HCT116 (cell line): ENCODE results near the gene CPT1B. TPM values are rescaled to one million over a fixed set of nuclear protein-coding genes. Genes with fewer than 3 reads are reported as not detected.

Experiments used
- ATAC-seq: fragments of 200-7000 bp; cut with Tn5 transposase; 2 replicates; pipeline ENCODE4 v1.9.1; 2020; ENCODE audit warnings: mild to moderate bottlenecking, moderate library complexity
- BruUV-seq: library from RNA; stranded (reverse); fragments of 400-500 nt; replicated peaks from 2 replicates; lab custom pipeline; 2021; lab: Mats Ljungman, UMichigan
- CTCF ChIA-PET: fragments of 300-600 bp; sonication (Branson Sonifier 250); formaldehyde crosslinking; loops from one replicate; lab custom pipeline; 2021; ENCODE audit warnings: antibody characterized with exemption; lab: Charles Lee
- POLR2A ChIA-PET: fragments of 300-600, 350-600 bp; sonication (Branson Sonifier 250); formaldehyde crosslinking; loops from one replicate; lab custom pipeline; 2021; ENCODE audit warnings: antibody characterized with exemption; lab: Charles Lee
- RAD21 ChIA-PET, 2 experiments: fragments of 300-600 bp; sonication (Branson Sonifier 250); formaldehyde crosslinking; loops; one replicate each; lab custom pipeline; 2023; ENCODE audit warnings: low total read pairs in 2 of 2; ENCODE audit not compliant: uncharacterized antibody in 2 of 2, unreplicated experiment in 2 of 2, low non-redundant PET in 1 of 2; lab: Charles Lee
- DNase-seq: peaks from one replicate; pipeline ENCODE4 v3.0.0-alpha.2; 2010; ENCODE audit warnings: low read depth, low spot score
- H2AFZ ChIP-seq: fragments of 200-600 bp; shearing (Covaris generic), sonication (generic); 2 replicates; pipeline ENCODE4 v1.6.1; 2017; ENCODE audit warnings: low read depth, mixed run types, mixed read lengths, antibody characterized with exemption, low read length; ENCODE audit not compliant: poor library complexity, severe bottlenecking
- H3K27ac ChIP-seq: 2 replicates; pipeline ENCODE4 v1.5.1; 2012; ENCODE audit warnings: low read depth, low read length
- H3K27me3 ChIP-seq: fragments of 200-600 bp; sonication (generic); 2 replicates; pipeline ENCODE4 v1.6.1; 2016; ENCODE audit warnings: mixed run types, low read length, mixed read lengths; ENCODE audit not compliant: insufficient read depth
- H3K36me3 ChIP-seq, 2 experiments: fragments of 200-500 bp in 1 of 2; fragments of 200-600 bp in 1 of 2; sonication (Bioruptor generic) in 1 of 2; sonication (generic) in 1 of 2; 2 replicates each; pipeline versions ENCODE4 v1.5.1 to v1.6.1; 2014 to 2016; ENCODE audit warnings: low read length in 2 of 2, inconsistent platforms in 1 of 2, mixed read lengths in 1 of 2, mixed run types in 1 of 2; ENCODE audit not compliant: insufficient read depth in 2 of 2, control insufficient read depth in 1 of 2
- H3K4me1 ChIP-seq, 2 experiments: fragments of 200-600 bp in 1 of 2; sonication (generic) in 1 of 2; 2 replicates each; pipeline versions ENCODE4 v1.5.1 to v1.6.1; 2012 to 2017; ENCODE audit warnings: low read length in 2 of 2, inconsistent platforms in 1 of 2, mild to moderate bottlenecking in 1 of 2, mixed read lengths in 1 of 2, mixed run types in 1 of 2, moderate library complexity in 1 of 2; ENCODE audit not compliant: insufficient read depth in 2 of 2, control insufficient read depth in 1 of 2
- H3K4me2 ChIP-seq: fragments of 200-600 bp; sonication (generic); 2 replicates; pipeline ENCODE4 v1.6.1; 2017; ENCODE audit warnings: mixed run types, low read length, mixed read lengths
- H3K4me3 ChIP-seq, 2 experiments: fragments of 200-600 bp in 1 of 2; sonication (generic) in 1 of 2; replicated peaks in 1 of 2; 2 replicates each; pipeline ENCODE4 v1.5.1; 2011 to 2016; ENCODE audit warnings: low read length in 2 of 2, control low read depth in 1 of 2, low read depth in 1 of 2, mild to moderate bottlenecking in 1 of 2, mixed read lengths in 1 of 2, mixed run types in 1 of 2
- H3K79me2 ChIP-seq: fragments of 200-600 bp; sonication (generic); 2 replicates; pipeline ENCODE4 v1.6.1; 2017; ENCODE audit warnings: mild to moderate bottlenecking, mixed run types, low read length, moderate library complexity, mixed read lengths; ENCODE audit not compliant: insufficient read depth
- H3K9ac ChIP-seq: fragments of 200-600 bp; sonication (generic); 2 replicates; pipeline ENCODE4 v1.6.1; 2016; ENCODE audit warnings: low read length, mixed read lengths
- H3K9me2 ChIP-seq: fragments of 200-600 bp; sonication (generic), shearing (Covaris generic); 2 replicates; pipeline ENCODE4 v1.6.1; 2017; ENCODE audit warnings: mixed run types, mild to moderate bottlenecking, moderate library complexity; ENCODE audit not compliant: insufficient read depth
- H3K9me3 ChIP-seq, 2 experiments: fragments of 200-500 bp in 1 of 2; fragments of 200-600 bp in 1 of 2; sonication (Bioruptor generic) in 1 of 2; sonication (generic) in 1 of 2; 2 replicates each; pipeline ENCODE4 v1.6.1; 2014 to 2017; ENCODE audit warnings: low read length in 2 of 2, mixed read lengths in 2 of 2, inconsistent platforms in 1 of 2, low read depth in 1 of 2, mild to moderate bottlenecking in 1 of 2, mixed run types in 1 of 2, moderate library complexity in 1 of 2; ENCODE audit not compliant: control insufficient read depth in 1 of 2, insufficient read depth in 1 of 2
- H4K20me1 ChIP-seq: fragments of 200-600 bp; sonication (generic), shearing (Covaris generic); 2 replicates; pipeline ENCODE4 v1.6.1; 2017; ENCODE audit warnings: mixed run types, mild to moderate bottlenecking, moderate library complexity; ENCODE audit not compliant: insufficient read depth
- EGR1 ChIP-seq: IDR thresholded peaks from 2 replicates; pipeline ENCODE4 v1.6.1; 2012; ENCODE audit warnings: low read depth
- EZH2phosphoT487 ChIP-seq: fragments of 200-600 bp; IDR thresholded peaks from 2 replicates; pipeline ENCODE4 v1.6.1; 2018; ENCODE audit warnings: antibody characterized with exemption, borderline replicate concordance
- FOSL1 ChIP-seq: IDR thresholded peaks from 2 replicates; pipeline ENCODE4 v1.6.1; 2012; ENCODE audit warnings: low read depth
- POLR2A ChIP-seq: IDR thresholded peaks from 2 replicates; pipeline ENCODE4 v1.7.0; 2011; ENCODE audit warnings: borderline replicate concordance; ENCODE audit not compliant: insufficient read depth, insufficient read length; ENCODE audit errors: extremely low read depth
- SRF ChIP-seq: IDR thresholded peaks from 2 replicates; pipeline ENCODE4 v1.6.1; 2012; ENCODE audit warnings: low read depth
- TCF7L2 ChIP-seq: IDR thresholded peaks from 2 replicates; pipeline ENCODE4 v1.7.0; 2011; ENCODE audit warnings: borderline replicate concordance, inconsistent platforms; ENCODE audit not compliant: insufficient read depth, insufficient read length; ENCODE audit errors: extremely low read depth
- ZBTB33 ChIP-seq: IDR thresholded peaks from 2 replicates; pipeline ENCODE4 v1.6.1; 2011; ENCODE audit warnings: mild to moderate bottlenecking, low read length, moderate library complexity; ENCODE audit not compliant: insufficient replicate concordance; ENCODE audit errors: extremely low read depth
- ZFX ChIP-seq: fragments of 450-650 bp; IDR thresholded peaks from 2 replicates; pipeline ENCODE4 v1.6.1; 2017
- intact Hi-C: fragments of 100-400 bp; cut with micrococcal nuclease; formaldehyde crosslinking; loops from 2 replicates; pipeline ENCODE4 v1.10.0; 2022
- total RNA-seq: library from RNA; stranded (reverse); gene quantifications from one replicate; pipeline ENCODE4 v1.2.1, GENCODE V29; 2021; ENCODE audit not compliant: unreplicated experiment
- TF ChIP-seq, protein P1 (sequence below), 3 experiments: fragments of 200-600 bp in 1 of 3; sonication (generic) in 1 of 3; IDR thresholded peaks in 2 of 3; conservative IDR thresholded peaks in 1 of 3; 2 replicates each; pipeline ENCODE4 v1.5.1; 2012 to 2017; ENCODE audit warnings: low read depth in 2 of 3, low read length in 2 of 3, antibody characterized with exemption in 1 of 3, borderline replicate concordance in 1 of 3, control low read depth in 1 of 3, mild to moderate bottlenecking in 1 of 3, mixed read lengths in 1 of 3, mixed run types in 1 of 3, moderate library complexity in 1 of 3; ENCODE audit not compliant: insufficient read depth in 1 of 3
- TF ChIP-seq, protein P2 (sequence below): IDR thresholded peaks from 2 replicates; pipeline ENCODE4 v1.6.1; 2012

Gene CPT1B
- total RNA-seq, 1 experiment from 2014 or later, result 35.1 TPM

DNA sequence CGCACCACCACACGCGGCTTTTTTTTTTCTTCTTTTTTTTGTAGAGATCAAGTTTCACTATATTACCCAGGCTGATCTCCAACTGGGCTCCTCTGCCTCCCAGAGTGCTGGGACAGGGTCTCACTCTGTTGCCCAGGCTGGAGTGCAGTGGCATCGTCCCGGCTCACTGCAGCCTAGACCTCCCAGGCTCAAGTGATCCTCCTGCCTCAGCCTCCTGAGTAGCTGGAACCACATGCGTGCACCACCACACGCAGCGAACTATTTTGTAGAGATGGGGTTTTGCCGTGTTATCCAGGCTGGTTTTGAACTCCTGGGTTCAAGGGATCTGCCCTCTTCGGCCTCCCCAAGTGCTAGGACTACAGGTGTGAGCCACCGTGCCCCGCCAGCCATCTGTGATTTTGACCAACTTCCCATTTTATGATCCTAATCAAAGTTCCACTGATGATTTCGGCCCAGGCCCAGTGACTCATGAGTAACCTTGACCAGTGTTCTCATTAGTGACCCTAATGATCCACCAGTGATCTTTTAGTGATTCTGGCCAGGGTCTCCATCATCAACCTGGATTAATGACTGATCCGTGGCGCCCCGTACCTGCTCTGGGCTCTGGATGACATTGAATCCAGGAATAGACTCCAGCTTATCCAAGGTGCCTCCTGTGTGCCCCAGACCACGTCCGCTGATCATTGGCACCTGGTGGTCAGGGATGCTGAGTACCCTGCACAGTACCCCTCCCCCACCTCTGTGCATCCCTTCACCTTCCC is 50.1 kb downstream of the CPT1B start:
- H3K27ac ChIP-seq, result peak overlapping the region; percentile 100
- no TSS peak for BruUV-seq
- peaks cover 0 to 7% of the 10 kb centered on the region in 2 experiments; a peak in 2 of 4 replicates for H3K36me3 ChIP-seq
- RAD21 ChIA-PET, result interaction anchor here in 1 of 2 experiments (0.8 kb wide), 1 partner anchor 35 kb away, joined by 3 read pairs; no protein-coding TSS in a partner anchor
- no peak overlapping the region for H3K4me3 ChIP-seq
- ATAC-seq (no peak), DNase-seq (no peak)
- no peak overlapping the region for H3K4me2 ChIP-seq
- H3K9me2 ChIP-seq, result no peaks in the 10 kb centered on the region
- no peaks in the 10 kb centered on the region for H3K9me3 ChIP-seq
- H3K27me3 ChIP-seq, result no peaks in the 10 kb centered on the region
- H3K79me2 ChIP-seq, result peaks cover 26% of the 10 kb centered on the region
- no peak overlapping the region for H2AFZ ChIP-seq
- POLR2A ChIA-PET, result interaction anchor here (0.8 to 1.2 kb wide), 2 partner anchors 20 to 35 kb away, joined by 3 read pairs; partner anchors contain the start of genes LMF2, NCAPH2 and SYCE3
- no peaks in the 10 kb centered on the region for H4K20me1 ChIP-seq
- TF ChIP-seq FOSL1, result no peak
- CTCF ChIA-PET, result no interaction called here
- no peak overlapping the region for H3K9ac ChIP-seq
- peaks cover 16 to 85% of the 10 kb centered on the region in 2 experiments; a peak in 3 of 4 replicates for H3K4me1 ChIP-seq
- intact Hi-C loops, result no loop called here

DNA sequence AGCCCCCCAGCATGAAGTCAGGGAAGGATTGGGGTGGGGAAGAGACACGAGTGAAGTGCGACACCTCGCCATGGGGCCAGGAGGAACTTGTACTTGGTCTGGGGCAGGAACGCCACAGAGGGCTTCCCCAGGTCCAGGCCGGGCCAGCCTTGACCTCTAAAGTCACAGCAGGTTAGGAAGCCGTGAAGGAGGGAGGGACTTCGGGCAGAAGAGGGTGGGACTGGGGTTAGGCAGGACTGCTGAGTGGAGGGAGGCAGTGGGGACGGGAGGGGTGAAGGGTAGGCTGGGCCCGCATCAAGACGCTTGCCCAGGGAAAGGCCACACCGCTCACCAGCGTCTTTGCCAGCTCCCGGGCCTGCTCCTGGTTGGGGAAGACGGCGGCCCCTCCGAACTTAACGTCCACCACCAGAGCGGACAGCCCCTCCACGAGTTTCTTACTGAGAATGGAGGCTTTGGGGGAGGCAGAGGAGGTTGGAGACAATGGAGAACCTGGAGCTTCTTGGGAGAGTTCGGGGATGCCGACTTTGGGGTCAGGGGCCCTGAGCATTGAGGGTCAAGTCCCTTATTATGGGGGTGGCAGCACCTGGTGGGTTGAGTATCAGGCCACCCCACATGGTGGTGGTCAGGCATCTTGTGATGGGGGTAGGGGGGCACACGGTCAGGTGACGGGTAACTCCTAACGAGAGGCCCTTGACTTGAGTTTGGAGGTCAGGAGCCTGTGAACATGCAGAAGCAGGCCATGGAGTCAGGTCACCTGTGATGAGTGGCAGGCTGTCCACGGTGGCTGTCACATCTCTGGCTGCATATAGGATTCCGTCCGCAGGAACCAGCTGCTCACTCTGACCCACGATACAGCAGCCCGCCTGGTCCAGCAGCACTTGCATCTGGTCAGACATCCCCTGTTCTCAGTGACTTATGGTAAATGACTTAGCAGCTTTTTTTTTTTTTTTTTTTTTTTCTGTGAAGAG is 51.1 kb downstream of the CPT1B start:
- peak overlapping the region; percentile 78 to 85 for H3K4me3 ChIP-seq
- peak; percentile 28 for ATAC-seq
- H4K20me1 ChIP-seq, result no peaks in the 10 kb centered on the region
- H2AFZ ChIP-seq, result no peak overlapping the region
- peaks cover 30% of the 10 kb centered on the region for H3K79me2 ChIP-seq
- H3K4me1 ChIP-seq, result peaks cover 13 to 79% of the 10 kb centered on the region in 2 experiments; a peak in 3 of 4 replicates
- BruUV-seq, result no TSS peak
- peak overlapping the region; percentile 99 for H3K4me2 ChIP-seq
- CTCF ChIA-PET, result no interaction called here
- H3K9me3 ChIP-seq, result no peaks in the 10 kb centered on the region
- POLR2A ChIA-PET, result interaction anchor here (1.1 to 2.1 kb wide), 3 partner anchors 9 to 36 kb away, joined by 3 to 8 read pairs (median 4); partner anchors contain the start of genes LMF2, NCAPH2 and SYCE3
- H3K36me3 ChIP-seq, result peaks cover 0 to 11% of the 10 kb centered on the region in 2 experiments; a peak in 2 of 4 replicates
- peak overlapping the region; percentile 100 for H3K27ac ChIP-seq
- intact Hi-C loops, result no loop called here
- H3K9me2 ChIP-seq, result no peaks in the 10 kb centered on the region
- H3K9ac ChIP-seq, result peak overlapping the region; percentile 93
- DNase-seq, result no peak
- RAD21 ChIA-PET, result interaction anchor here in 1 of 2 experiments (0.8 kb wide), 1 partner anchor 36 kb away, joined by 3 read pairs; no protein-coding TSS in a partner anchor
- H3K27me3 ChIP-seq, result no peaks in the 10 kb centered on the region
- no peak for TF ChIP-seq TCF7L2
- no peak for TF ChIP-seq EGR1
- TF ChIP-seq, protein P1, sequence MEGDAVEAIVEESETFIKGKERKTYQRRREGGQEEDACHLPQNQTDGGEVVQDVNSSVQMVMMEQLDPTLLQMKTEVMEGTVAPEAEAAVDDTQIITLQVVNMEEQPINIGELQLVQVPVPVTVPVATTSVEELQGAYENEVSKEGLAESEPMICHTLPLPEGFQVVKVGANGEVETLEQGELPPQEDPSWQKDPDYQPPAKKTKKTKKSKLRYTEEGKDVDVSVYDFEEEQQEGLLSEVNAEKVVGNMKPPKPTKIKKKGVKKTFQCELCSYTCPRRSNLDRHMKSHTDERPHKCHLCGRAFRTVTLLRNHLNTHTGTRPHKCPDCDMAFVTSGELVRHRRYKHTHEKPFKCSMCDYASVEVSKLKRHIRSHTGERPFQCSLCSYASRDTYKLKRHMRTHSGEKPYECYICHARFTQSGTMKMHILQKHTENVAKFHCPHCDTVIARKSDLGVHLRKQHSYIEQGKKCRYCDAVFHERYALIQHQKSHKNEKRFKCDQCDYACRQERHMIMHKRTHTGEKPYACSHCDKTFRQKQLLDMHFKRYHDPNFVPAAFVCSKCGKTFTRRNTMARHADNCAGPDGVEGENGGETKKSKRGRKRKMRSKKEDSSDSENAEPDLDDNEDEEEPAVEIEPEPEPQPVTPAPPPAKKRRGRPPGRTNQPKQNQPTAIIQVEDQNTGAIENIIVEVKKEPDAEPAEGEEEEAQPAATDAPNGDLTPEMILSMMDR (IDR thresholded peaks at IDR 0.05 in 2 of 3, conservative IDR thresholded peaks at IDR 0.05 in 1 of 3; ENCODE audit: borderline replicate concordance in 1 of 3, insufficient read depth in 1 of 3, low read depth in 2 of 3, low read length in 2 of 3), result no peak
- TF ChIP-seq POLR2A, result peak; percentile 94
- 0 out of 2 replicates have a peak, but pooled peaks have one; percentile 19 for TF ChIP-seq ZFX
- TF ChIP-seq ZBTB33, result no peak
- TF ChIP-seq EZH2phosphoT487, result no peak
- TF ChIP-seq SRF, result no peak
- TF ChIP-seq FOSL1, result no peak
- TF ChIP-seq, protein P2, sequence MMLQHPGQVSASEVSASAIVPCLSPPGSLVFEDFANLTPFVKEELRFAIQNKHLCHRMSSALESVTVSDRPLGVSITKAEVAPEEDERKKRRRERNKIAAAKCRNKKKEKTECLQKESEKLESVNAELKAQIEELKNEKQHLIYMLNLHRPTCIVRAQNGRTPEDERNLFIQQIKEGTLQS, result no peak
